Aorta (tissue), 5 donors: ENCODE results near the gene ZNF547. TPM values are rescaled to one million over a fixed set of nuclear protein-coding genes. Genes with fewer than 3 reads are reported as not detected.

ENCODE experiments used
- ATAC-seq: fragments of 200-7000 bp; cut with Tn5 transposase; one replicate; pipeline ENCODE4 v1.9.1; 2022; ENCODE audit warnings: moderate library complexity; ENCODE audit not compliant: low FRiP score
- DNase-seq, 2 donors: peaks; one replicate each; pipeline ENCODE4 v3.0.0-alpha.2; 2020
- H3K27ac ChIP-seq, 2 donors: one replicate each; pipeline ENCODE4 v1.5.1; 2013; ENCODE audit warnings: low read length in 2 of 2, mild to moderate bottlenecking in 2 of 2, moderate library complexity in 2 of 2, control low read depth in 1 of 2, inconsistent platforms in 1 of 2, low read depth in 1 of 2
- H3K27me3 ChIP-seq, 2 donors: one replicate each; pipeline ENCODE4 v1.6.1; 2013; ENCODE audit warnings: control low read depth in 1 of 2, low read length in 1 of 2, mild to moderate bottlenecking in 1 of 2, moderate library complexity in 1 of 2; ENCODE audit not compliant: insufficient read depth in 2 of 2, control insufficient read depth in 1 of 2
- H3K36me3 ChIP-seq, 2 donors: one replicate each; pipeline ENCODE4 v1.6.1; 2013; ENCODE audit warnings: control low read depth in 1 of 2, low read length in 1 of 2, mild to moderate bottlenecking in 1 of 2; ENCODE audit not compliant: insufficient read depth in 2 of 2, control insufficient read depth in 1 of 2
- H3K4me1 ChIP-seq, 2 donors: one replicate each; pipeline ENCODE4 v1.6.1; 2013; ENCODE audit warnings: low read length in 2 of 2, control low read depth in 1 of 2, mild to moderate bottlenecking in 1 of 2, moderate library complexity in 1 of 2; ENCODE audit not compliant: insufficient read depth in 2 of 2, control insufficient read depth in 1 of 2
- H3K4me3 ChIP-seq, 2 donors: one replicate each; pipeline ENCODE4 v1.5.1; 2013; ENCODE audit warnings: low read length in 2 of 2, control low read depth in 1 of 2, mild to moderate bottlenecking in 1 of 2
- H3K9me3 ChIP-seq: one replicate; pipeline ENCODE4 v1.6.1; 2013; ENCODE audit warnings: mild to moderate bottlenecking, low read length; ENCODE audit not compliant: control insufficient read depth
- WGBS, 2 donors: extraction: QIAGEN DNeasy Blood & Tissue Kit; methylation state at CpG; one replicate each; pipeline ENCODE4 v1.1.7; 2013; 5-methylcytosine and 5-hydroxymethylcytosine counted together
- intact Hi-C, 2 donors: fragments of 100-400 bp; cut with DNase I; formaldehyde crosslinking; loops; one replicate each; pipeline versions ENCODE4 v1.14.2 to v1.15.0; 2022
- polyA plus RNA-seq, 2 donors: library from polyadenylated mRNA; stranded (reverse); fragments of 200-250 nt; gene quantifications; one replicate each; pipeline ENCODE4 v1.2.3, GENCODE V29; 2013
- total RNA-seq, 2 donors: library from RNA; stranded (reverse); fragmentation: NEBNext Ultra II Directional; extraction: Animal tissue kit (Norgen Biotek cat#: 25700); gene quantifications; one replicate each; pipeline ENCODE4 v1.2.1, GENCODE V29; 2021
- donor health status: healthy with polysubstance abuse.
- donor health status: Bipolar disorder and iron deficiency.
- donor health status: DM: no; HTN: no; CAD: no.
- donor health status: DM: no; HTN: no; CAD: no.
- donor health status: DM: yes; HTN: yes; CAD: no.

The ZNF547 gene
- total and polyA plus RNA-seq, 4 donors: 1.8 to 2.7 (median 2.6) TPM

- no peaks in the 10 kb centered on the region for H3K27me3 ChIP-seq
- intact Hi-C loops: no loop called here
- ATAC-seq (no peak), DNase-seq (no peak)
- WGBS, 2 donors: 93 to 95% methylated on average over 8 of the region's 8 CpGs
- H3K4me1 ChIP-seq: no peaks in the 10 kb centered on the region
- H3K4me3 ChIP-seq: no peak overlapping the region
- H3K27ac ChIP-seq: no peak overlapping the region
- peaks cover 25 to 29% of the 10 kb centered on the region in 2 donors for H3K36me3 ChIP-seq
- peaks cover 27% of the 10 kb centered on the region for H3K9me3 ChIP-seq
Observed at GRCh38 chr19:57327993-57328392, 35.4 kb upstream of the ZNF547 start.

- DNase-seq: no peak
- Histone ChIP-seq H3K27ac (no peak overlapping the region), H3K9me3 (peaks cover 5% of the 10 kb centered on the region), H3K4me1 (no peaks in the 10 kb centered on the region), H3K36me3 (peaks cover 0 to 3% of the 10 kb centered on the region in 2 donors), H3K27me3 (no peaks in the 10 kb centered on the region), H3K4me3 (no peak overlapping the region)
- ATAC-seq: no peak
- WGBS, 2 donors: 76 to 84% methylated on average over 4 of the region's 4 CpGs
- intact Hi-C loops: no loop called here
Observed at GRCh38 chr19:57334191-57334590, 29.2 kb upstream of the ZNF547 start.

- WGBS, 2 donors: 14 to 19% methylated on average over 3 of the region's 3 CpGs
- H3K27me3 ChIP-seq: no peaks in the 10 kb centered on the region
- no peak overlapping the region for H3K4me3 ChIP-seq
- H3K4me1 ChIP-seq: no peaks in the 10 kb centered on the region
- H3K36me3 ChIP-seq: no peaks in the 10 kb centered on the region
- peak; percentile 79 for ATAC-seq
- DNase-seq: no peak
- H3K9me3 ChIP-seq: peaks cover 5% of the 10 kb centered on the region
- no peak overlapping the region for H3K27ac ChIP-seq
- intact Hi-C loops: no loop called here
Observed at GRCh38 chr19:57338877-57339276, 24.5 kb upstream of the ZNF547 start.

DNA sequence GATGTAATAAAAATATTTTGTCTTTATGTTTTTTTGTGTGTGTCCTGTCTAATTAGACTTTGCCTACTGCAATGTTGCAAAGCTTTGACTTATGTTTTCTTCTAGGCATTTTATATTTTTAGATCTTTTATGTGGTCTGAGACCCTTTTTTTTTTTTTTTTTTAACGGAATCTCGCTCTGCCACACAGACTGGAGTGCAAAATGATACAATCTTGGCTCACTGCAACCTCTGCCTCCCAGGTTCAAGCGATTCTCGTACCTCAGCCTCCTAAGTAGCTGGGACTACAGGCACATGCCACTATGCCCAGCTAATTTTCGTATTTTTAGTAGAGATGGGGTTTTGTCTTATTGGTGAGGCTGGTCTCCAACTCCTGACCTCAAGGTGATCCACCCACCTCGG is 20.8 kb upstream of the ZNF547 start:
- WGBS, 2 donors: 68 to 71% methylated on average over 6 of the region's 6 CpGs
- Histone ChIP-seq H3K4me1 (no peaks in the 10 kb centered on the region), H3K27me3 (no peaks in the 10 kb centered on the region), H3K27ac (no peak overlapping the region), H3K4me3 (no peak overlapping the region), H3K36me3 (no peaks in the 10 kb centered on the region), H3K9me3 (no peaks in the 10 kb centered on the region)
- no peak for DNase-seq
- no peak for ATAC-seq
- intact Hi-C loops: no loop called here

- no peaks in the 10 kb centered on the region for H3K27me3 ChIP-seq
- no peak overlapping the region for H3K27ac ChIP-seq
- WGBS, 2 donors: 53 to 56% methylated on average over 3 of the region's 3 CpGs
- ATAC-seq: no peak
- H3K9me3 ChIP-seq: peaks cover 3% of the 10 kb centered on the region
- H3K36me3 ChIP-seq: no peaks in the 10 kb centered on the region
- intact Hi-C loops: no loop called here
- no peaks in the 10 kb centered on the region for H3K4me1 ChIP-seq
- DNase-seq: no peak
- H3K4me3 ChIP-seq: no peak overlapping the region
Observed at GRCh38 chr19:57348136-57348535, 15.2 kb upstream of the ZNF547 start.

- Histone ChIP-seq H3K27me3 (no peaks in the 10 kb centered on the region), H3K4me3 (peak within 1 kb of the TSS; percentile 83 to 89), H3K36me3 (peaks cover 9 to 15% of the 10 kb centered on the region in 2 donors), H3K9me3 (peaks cover 23% of the 10 kb centered on the region), H3K4me1 (no peaks in the 10 kb centered on the region), H3K27ac (peak within 1 kb of the TSS in 1 of 2 donors; percentile 53)
- DNase-seq (peak; percentile 96 to 97), ATAC-seq (peak; percentile 95)
- 1% methylated on average over 57 of the region's 57 CpGs for WGBS, 2 donors
- intact Hi-C loops: loop anchor here (1.0 to 2.0 kb wide), 2 partner anchors 70 to 71 kb away; partner anchors contain the start of gene ZNF460 (in 2 of the 2)
Observed at GRCh38 chr19:57350877-57351805, 12.2 kb upstream of the ZNF547 start, which contains the start of gene ZNF304. ZNF304 (plus strand) TSS chr19:57351271; CDS start chr19:57351665, 394 bp downstream.

DNA sequence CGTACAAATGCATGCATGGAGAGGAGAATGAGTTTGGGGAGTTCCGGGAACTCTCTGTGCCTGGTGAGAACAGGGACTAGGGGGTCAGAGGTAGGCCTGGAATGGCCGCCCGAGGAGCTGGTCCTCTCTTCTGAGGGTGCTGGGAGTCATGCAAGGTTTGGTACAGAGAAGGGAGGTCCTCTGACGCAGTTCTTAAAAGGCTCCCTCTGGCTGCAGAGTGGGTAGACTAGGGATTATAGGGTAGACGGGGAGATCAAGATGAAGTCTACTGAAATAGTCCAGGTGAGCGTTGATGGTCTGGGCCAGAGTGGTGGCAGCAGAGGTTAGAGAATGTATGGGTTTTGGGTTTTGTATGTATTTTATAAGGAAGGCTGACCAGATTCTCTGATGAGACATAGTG is 11.5 kb upstream of the ZNF547 start:
- peaks cover 9 to 21% of the 10 kb centered on the region in 2 donors for H3K36me3 ChIP-seq
- H3K4me3 ChIP-seq: peak overlapping the region; percentile 83 to 89
- WGBS, 2 donors: 18 to 22% methylated on average over 7 of the region's 7 CpGs
- H3K9me3 ChIP-seq: peaks cover 28% of the 10 kb centered on the region
- H3K27ac ChIP-seq: no peak overlapping the region
- intact Hi-C loops: loop anchor here (1.0 to 2.0 kb wide), 2 partner anchors 71 to 72 kb away; partner anchors contain the start of gene ZNF460 (in 2 of the 2)
- H3K27me3 ChIP-seq: no peaks in the 10 kb centered on the region
- no peak for ATAC-seq
- no peak for DNase-seq
- no peaks in the 10 kb centered on the region for H3K4me1 ChIP-seq

GRCh38 chr19:57355916-57356315 is 7.4 kb upstream of the ZNF547 start:
- no peak for DNase-seq
- Histone ChIP-seq H3K4me3 (no peak overlapping the region), H3K9me3 (peaks cover 41% of the 10 kb centered on the region), H3K36me3 (peaks cover 14 to 29% of the 10 kb centered on the region in 2 donors), H3K27me3 (no peaks in the 10 kb centered on the region), H3K27ac (no peak overlapping the region), H3K4me1 (no peaks in the 10 kb centered on the region)
- ATAC-seq: no peak
- intact Hi-C loops: no loop called here
- 94 to 98% methylated on average over 4 of the region's 4 CpGs for WGBS, 2 donors

DNA sequence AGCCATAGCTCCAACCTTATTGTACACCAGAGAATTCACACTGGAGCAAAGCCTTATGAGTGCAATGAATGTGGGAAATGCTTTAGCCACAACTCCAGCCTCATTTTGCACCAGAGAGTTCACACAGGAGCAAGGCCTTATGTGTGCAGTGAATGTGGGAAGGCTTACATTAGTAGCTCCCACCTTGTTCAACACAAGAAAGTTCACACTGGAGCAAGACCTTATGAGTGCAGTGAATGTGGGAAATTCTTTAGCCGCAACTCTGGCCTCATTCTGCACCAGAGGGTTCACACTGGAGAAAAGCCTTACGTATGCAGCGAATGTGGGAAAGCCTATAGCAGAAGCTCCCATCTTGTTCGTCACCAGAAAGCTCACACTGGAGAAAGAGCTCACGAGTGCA is 5.9 kb upstream of the ZNF547 start:
- intact Hi-C loops: no loop called here
- peaks cover 40% of the 10 kb centered on the region for H3K9me3 ChIP-seq
- 96 to 97% methylated on average over 5 of the region's 5 CpGs for WGBS, 2 donors

More for the DNA sequence above, 5.9 kb upstream of the ZNF547 start:
- Histone ChIP-seq H3K36me3 (peaks cover 14 to 29% of the 10 kb centered on the region in 2 donors), H3K4me3 (no peak overlapping the region), H3K27ac (no peak overlapping the region), H3K4me1 (no peaks in the 10 kb centered on the region), H3K27me3 (no peaks in the 10 kb centered on the region)
- ATAC-seq (no peak), DNase-seq (no peak)
